GM23338 (cell line): ENCODE data around the gene CASP10.

ENCODE experiments used
- CREB1 ChIP-seq: fragments of 250-450 bp; sonication (Bioruptor Pico); IDR thresholded peaks from 2 replicates; pipeline ENCODE4 v1.5.0; 2020; ENCODE audit warnings: low read depth, mild to moderate bottlenecking, moderate library complexity
- CTCF ChIP-seq, 2 experiments: fragments of 200-600 bp in 1 of 2; sonication (generic) in 1 of 2; conservative IDR thresholded peaks; 2 replicates each; pipeline versions ENCODE4 v1.5.1 to v1.6.1; 2016 to 2017; ENCODE audit warnings: antibody characterized with exemption in 2 of 2, low read depth in 2 of 2, mild to moderate bottlenecking in 2 of 2, moderate library complexity in 1 of 2
- EZH2 ChIP-seq: fragments of 200-600 bp; sonication (generic); IDR thresholded peaks from one replicate; pipeline ENCODE4 v1.8.0; 2017; ENCODE audit warnings: antibody characterized with exemption, mild to moderate bottlenecking, low read depth; ENCODE audit not compliant: unreplicated experiment
- EZH2phosphoT487 ChIP-seq: fragments of 200-600 bp; sonication (generic); IDR thresholded peaks from one replicate; pipeline ENCODE4 v1.8.1; 2018; ENCODE audit warnings: antibody characterized with exemption; ENCODE audit not compliant: unreplicated experiment
- JUNB ChIP-seq: IDR thresholded peaks from one replicate; pipeline ENCODE4 v1.6.1; 2016; ENCODE audit warnings: antibody characterized with exemption; ENCODE audit not compliant: unreplicated experiment
- NANOG ChIP-seq: IDR thresholded peaks from 2 replicates; pipeline ENCODE4 v1.6.1; 2016; ENCODE audit warnings: antibody characterized with exemption, borderline replicate concordance
- POLR2AphosphoS5 ChIP-seq: IDR thresholded peaks from 2 replicates; pipeline ENCODE4 v1.6.1; 2016; ENCODE audit warnings: antibody characterized with exemption, low read depth
- ZNF114 ChIP-seq: fragments of 250-450 bp; sonication (Bioruptor Pico); IDR thresholded peaks from 2 replicates; pipeline ENCODE4 v1.5.0; 2020; ENCODE audit warnings: mild to moderate bottlenecking, moderate library complexity
- ZNF331 ChIP-seq: fragments of 250-450 bp; sonication (Bioruptor Pico); IDR thresholded peaks from 2 replicates; pipeline ENCODE4 v1.5.0; 2020; ENCODE audit warnings: low read depth, mild to moderate bottlenecking, moderate library complexity
- TF ChIP-seq, protein P1 (sequence below): IDR thresholded peaks from one replicate; pipeline ENCODE4 v1.6.1; 2018; ENCODE audit warnings: antibody characterized with exemption; ENCODE audit not compliant: unreplicated experiment

DNA sequence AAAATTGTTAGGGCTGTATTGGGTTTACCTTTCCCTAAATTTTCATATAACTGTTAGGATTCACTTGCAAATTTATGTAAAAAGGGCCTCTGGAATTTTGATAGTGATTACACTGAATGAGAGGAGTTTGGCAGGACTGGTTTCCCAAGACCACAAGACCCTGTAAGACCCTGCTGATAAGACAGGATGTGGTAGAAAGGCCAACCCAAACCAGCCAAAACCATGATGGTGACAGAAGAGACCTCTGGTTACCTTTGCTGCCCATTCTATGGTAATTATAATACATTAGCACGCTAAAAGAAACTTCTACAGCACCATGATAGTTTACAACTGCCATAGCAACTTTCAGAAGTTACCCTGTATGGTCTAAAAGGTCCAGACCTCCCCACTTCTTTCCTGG is 8.3 kb upstream of the CASP10 start:
- TF ChIP-seq, protein P1, sequence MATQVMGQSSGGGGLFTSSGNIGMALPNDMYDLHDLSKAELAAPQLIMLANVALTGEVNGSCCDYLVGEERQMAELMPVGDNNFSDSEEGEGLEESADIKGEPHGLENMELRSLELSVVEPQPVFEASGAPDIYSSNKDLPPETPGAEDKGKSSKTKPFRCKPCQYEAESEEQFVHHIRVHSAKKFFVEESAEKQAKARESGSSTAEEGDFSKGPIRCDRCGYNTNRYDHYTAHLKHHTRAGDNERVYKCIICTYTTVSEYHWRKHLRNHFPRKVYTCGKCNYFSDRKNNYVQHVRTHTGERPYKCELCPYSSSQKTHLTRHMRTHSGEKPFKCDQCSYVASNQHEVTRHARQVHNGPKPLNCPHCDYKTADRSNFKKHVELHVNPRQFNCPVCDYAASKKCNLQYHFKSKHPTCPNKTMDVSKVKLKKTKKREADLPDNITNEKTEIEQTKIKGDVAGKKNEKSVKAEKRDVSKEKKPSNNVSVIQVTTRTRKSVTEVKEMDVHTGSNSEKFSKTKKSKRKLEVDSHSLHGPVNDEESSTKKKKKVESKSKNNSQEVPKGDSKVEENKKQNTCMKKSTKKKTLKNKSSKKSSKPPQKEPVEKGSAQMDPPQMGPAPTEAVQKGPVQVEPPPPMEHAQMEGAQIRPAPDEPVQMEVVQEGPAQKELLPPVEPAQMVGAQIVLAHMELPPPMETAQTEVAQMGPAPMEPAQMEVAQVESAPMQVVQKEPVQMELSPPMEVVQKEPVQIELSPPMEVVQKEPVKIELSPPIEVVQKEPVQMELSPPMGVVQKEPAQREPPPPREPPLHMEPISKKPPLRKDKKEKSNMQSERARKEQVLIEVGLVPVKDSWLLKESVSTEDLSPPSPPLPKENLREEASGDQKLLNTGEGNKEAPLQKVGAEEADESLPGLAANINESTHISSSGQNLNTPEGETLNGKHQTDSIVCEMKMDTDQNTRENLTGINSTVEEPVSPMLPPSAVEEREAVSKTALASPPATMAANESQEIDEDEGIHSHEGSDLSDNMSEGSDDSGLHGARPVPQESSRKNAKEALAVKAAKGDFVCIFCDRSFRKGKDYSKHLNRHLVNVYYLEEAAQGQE = no peak
- TF ChIP-seq CTCF (conservative IDR thresholded peaks at IDR 0.05; ENCODE audit: low read depth in 2 of 2) = no peak
- TF ChIP-seq EZH2 = no peak
- TF ChIP-seq EZH2phosphoT487 = no peak
- TF ChIP-seq ZNF331 (CRISPR knock-in tag) = no peak
- TF ChIP-seq NANOG = no peak
- TF ChIP-seq CREB1 (CRISPR knock-in tag) = no peak
- no peak for TF ChIP-seq POLR2AphosphoS5
- no peak for TF ChIP-seq ZNF114 (CRISPR knock-in tag)
- no peak for TF ChIP-seq JUNB
